Gastrocnemius medialis (tissue), 4 donors: ENCODE results near the gene ZNF277.

Experiments
- POLR2A ChIP-seq, 2 donors: fragments of 450-650 bp; IDR thresholded peaks; one replicate each; pipeline ENCODE4 v1.6.1; 2017; ENCODE audit warnings: antibody characterized with exemption in 2 of 2, mild to moderate bottlenecking in 2 of 2, moderate library complexity in 2 of 2
- TF ChIP-seq, protein P1 (sequence below), 5 experiments: fragments of 450-650 bp in 3 of 5; fragments of 200-600 bp in 2 of 5; sonication (generic) in 2 of 5; IDR thresholded peaks in 4 of 5; conservative IDR thresholded peaks in 1 of 5; 1 replicate in 4 of 5; 2 replicates in 1 of 5; pipeline ENCODE4 v1.5.1; 2016 to 2019; ENCODE audit warnings: antibody characterized with exemption in 5 of 5, mild to moderate bottlenecking in 3 of 5, moderate library complexity in 3 of 5

DNA sequence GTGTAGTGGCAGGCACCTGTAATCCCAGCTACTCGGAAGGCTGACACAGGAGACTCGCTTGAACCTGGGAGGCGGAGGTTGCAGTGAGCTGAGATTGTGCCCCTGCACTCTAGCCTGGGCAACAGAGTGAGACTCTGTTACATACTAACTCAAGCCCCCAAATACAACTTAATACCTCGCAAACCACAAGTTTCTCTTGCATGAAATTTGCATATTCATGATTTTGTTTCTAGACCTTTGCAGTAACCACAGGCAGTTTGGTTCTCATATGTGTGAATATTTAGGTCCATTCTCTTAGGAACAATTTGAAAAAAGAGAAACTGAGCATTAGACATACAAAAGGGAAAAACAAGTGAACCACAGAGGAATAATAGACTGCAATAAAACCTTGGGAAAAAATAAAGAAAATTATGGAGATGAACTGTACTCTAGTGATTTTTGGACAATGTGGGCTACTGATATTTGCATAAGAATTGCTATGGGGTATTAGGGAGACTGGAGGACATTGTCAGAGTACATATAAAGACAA is 77.0 kb downstream of the ZNF277 start:
- TF ChIP-seq POLR2A (IDR thresholded peaks at IDR 0.05) = no peak
- TF ChIP-seq, protein P1, sequence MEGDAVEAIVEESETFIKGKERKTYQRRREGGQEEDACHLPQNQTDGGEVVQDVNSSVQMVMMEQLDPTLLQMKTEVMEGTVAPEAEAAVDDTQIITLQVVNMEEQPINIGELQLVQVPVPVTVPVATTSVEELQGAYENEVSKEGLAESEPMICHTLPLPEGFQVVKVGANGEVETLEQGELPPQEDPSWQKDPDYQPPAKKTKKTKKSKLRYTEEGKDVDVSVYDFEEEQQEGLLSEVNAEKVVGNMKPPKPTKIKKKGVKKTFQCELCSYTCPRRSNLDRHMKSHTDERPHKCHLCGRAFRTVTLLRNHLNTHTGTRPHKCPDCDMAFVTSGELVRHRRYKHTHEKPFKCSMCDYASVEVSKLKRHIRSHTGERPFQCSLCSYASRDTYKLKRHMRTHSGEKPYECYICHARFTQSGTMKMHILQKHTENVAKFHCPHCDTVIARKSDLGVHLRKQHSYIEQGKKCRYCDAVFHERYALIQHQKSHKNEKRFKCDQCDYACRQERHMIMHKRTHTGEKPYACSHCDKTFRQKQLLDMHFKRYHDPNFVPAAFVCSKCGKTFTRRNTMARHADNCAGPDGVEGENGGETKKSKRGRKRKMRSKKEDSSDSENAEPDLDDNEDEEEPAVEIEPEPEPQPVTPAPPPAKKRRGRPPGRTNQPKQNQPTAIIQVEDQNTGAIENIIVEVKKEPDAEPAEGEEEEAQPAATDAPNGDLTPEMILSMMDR (IDR thresholded peaks at IDR 0.05 in 4 of 5, conservative IDR thresholded peaks at IDR 0.05 in 1 of 5) = no peak
